Measurements from ENCODE around the gene RNF112. TPM values are rescaled to one million over a fixed set of nuclear protein-coding genes. Genes with fewer than 3 reads are reported as not detected.

Gene RNF112
- total and polyA plus RNA-seq, 2 of the 13 experiments (the other 11 are each of a cell fraction or from before 2014, with no cell fraction given), result 0.05 TPM; not detected in 1

DNA sequence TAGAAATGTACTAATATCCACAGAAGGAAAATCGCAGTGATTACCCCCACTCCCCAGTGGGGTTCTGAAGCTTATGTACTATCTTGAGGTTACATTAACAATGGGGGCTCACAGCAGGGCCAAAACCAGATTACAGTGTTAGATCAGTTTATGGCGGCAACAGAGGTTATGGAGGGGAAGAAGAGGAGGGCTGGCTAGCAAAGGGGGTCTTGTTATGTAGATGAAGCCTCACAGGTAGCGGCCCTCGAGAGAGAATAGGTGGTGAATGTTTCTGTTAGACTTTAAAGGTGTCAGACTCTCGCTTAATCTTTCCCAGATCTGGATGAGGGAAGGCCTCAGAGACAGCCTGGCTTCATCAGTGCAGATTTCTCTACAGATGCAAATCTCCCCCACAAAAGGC is 22.2 kb downstream of the RNF112 start (continued):
- no peak for TF ChIP-seq ZFP90 (CRISPR knock-in tag; IDR thresholded peaks at IDR 0.05; ENCODE audit: borderline replicate concordance)
- TF ChIP-seq, protein P1, sequence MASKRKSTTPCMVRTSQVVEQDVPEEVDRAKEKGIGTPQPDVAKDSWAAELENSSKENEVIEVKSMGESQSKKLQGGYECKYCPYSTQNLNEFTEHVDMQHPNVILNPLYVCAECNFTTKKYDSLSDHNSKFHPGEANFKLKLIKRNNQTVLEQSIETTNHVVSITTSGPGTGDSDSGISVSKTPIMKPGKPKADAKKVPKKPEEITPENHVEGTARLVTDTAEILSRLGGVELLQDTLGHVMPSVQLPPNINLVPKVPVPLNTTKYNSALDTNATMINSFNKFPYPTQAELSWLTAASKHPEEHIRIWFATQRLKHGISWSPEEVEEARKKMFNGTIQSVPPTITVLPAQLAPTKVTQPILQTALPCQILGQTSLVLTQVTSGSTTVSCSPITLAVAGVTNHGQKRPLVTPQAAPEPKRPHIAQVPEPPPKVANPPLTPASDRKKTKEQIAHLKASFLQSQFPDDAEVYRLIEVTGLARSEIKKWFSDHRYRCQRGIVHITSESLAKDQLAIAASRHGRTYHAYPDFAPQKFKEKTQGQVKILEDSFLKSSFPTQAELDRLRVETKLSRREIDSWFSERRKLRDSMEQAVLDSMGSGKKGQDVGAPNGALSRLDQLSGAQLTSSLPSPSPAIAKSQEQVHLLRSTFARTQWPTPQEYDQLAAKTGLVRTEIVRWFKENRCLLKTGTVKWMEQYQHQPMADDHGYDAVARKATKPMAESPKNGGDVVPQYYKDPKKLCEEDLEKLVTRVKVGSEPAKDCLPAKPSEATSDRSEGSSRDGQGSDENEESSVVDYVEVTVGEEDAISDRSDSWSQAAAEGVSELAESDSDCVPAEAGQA (IDR thresholded peaks at IDR 0.05; ENCODE audit: low read depth), result no peak
- TF ChIP-seq, protein P1 (CRISPR knock-in tag; IDR thresholded peaks at IDR 0.05; ENCODE audit: borderline replicate concordance), result no peak

DNA sequence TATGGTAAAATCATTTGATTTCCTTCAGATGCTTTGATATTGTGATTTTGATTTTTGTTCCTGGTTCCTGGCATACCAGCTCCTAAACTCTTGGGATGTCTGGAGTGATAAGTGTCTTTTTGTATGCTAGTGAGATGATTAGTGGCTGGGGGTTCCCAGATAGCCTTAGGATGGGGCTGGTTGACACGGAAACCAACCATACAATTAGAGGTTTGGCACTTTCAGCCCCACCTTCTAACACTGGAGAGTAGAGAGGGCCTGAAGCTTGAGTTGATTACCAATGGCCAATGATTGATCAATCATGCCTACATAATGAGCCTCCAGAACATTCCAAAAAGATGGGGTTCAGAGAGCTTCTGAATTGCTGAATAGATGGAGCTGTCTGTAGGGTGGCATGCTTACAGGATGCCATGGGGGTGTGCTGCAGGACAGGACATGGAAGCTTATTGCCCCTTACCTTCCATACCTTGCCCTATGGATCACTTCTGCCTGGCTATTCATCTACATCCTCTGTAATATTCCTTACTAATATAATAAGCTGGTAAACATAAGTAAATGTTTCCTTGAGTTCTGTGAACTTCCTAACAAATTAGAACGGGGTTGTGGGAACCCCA is 22.8 kb downstream of the RNF112 start:
- Histone ChIP-seq H3K9ac (ENCODE audit: insufficient read depth, low read depth, low read length) (no peak overlapping the region), H3K79me2 (ENCODE audit: insufficient read depth, low read length) (no peaks in the 10 kb centered on the region), H3K4me1 (ENCODE audit: insufficient read depth, low read length) (no peaks in the 10 kb centered on the region), H3K4me2 (ENCODE audit: low read depth, low read length) (no peak overlapping the region), H4K20me1 (ENCODE audit: insufficient read depth, low read length) (no peaks in the 10 kb centered on the region), H3K4me3 (replicated peaks in 1 of 3; ENCODE audit: insufficient read depth in 1 of 3, low read depth in 2 of 3, low read length in 3 of 3) (no peak overlapping the region), H3K36me3 (replicated peaks in 1 of 2; ENCODE audit: control insufficient read depth in 1 of 2, insufficient read depth in 2 of 2, low read length in 2 of 2) (no peaks in the 10 kb centered on the region), H3K27me3 (ENCODE audit: control insufficient read depth in 1 of 2, insufficient read depth in 2 of 2, low read length in 2 of 2) (peaks cover 0 to 10% of the 10 kb centered on the region in 2 experiments; a peak in 3 of 5 replicates), H2AFZ (ENCODE audit: low read length) (no peak overlapping the region), H3K9me3 (ENCODE audit: low read length) (no peaks in the 10 kb centered on the region), H3K27ac (ENCODE audit: extremely low read length, insufficient read depth, low read length) (no peak overlapping the region)
- intact Hi-C loops (cut with micrococcal nuclease; ENCODE audit: unreplicated experiment) (no loop called here), in situ Hi-C loops (cut with HindIII; ENCODE audit: extremely low pct_ligation_motif_present, low pct_unique_long_range_greater_than_20kb) (no loop called here)
- no peak for FAIRE-seq
- no peak for ATAC-seq
- DNase-seq (ENCODE audit: low spot score), result no peak
- CTCF ChIA-PET (ENCODE audit: low intra/inter-chr PET ratio, low total read pairs), result no interaction called here
- TF ChIP-seq, protein P2, sequence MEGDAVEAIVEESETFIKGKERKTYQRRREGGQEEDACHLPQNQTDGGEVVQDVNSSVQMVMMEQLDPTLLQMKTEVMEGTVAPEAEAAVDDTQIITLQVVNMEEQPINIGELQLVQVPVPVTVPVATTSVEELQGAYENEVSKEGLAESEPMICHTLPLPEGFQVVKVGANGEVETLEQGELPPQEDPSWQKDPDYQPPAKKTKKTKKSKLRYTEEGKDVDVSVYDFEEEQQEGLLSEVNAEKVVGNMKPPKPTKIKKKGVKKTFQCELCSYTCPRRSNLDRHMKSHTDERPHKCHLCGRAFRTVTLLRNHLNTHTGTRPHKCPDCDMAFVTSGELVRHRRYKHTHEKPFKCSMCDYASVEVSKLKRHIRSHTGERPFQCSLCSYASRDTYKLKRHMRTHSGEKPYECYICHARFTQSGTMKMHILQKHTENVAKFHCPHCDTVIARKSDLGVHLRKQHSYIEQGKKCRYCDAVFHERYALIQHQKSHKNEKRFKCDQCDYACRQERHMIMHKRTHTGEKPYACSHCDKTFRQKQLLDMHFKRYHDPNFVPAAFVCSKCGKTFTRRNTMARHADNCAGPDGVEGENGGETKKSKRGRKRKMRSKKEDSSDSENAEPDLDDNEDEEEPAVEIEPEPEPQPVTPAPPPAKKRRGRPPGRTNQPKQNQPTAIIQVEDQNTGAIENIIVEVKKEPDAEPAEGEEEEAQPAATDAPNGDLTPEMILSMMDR (CRISPR knock-in tag; IDR thresholded peaks at IDR 0.05), result 0 out of 2 replicates have a peak, but pooled peaks have one; percentile 11
- TF ChIP-seq ZNF30 (CRISPR knock-in tag; IDR thresholded peaks at IDR 0.05), result no peak
- 18% methylated on average over 2 of the region's 2 CpGs for WGBS (ENCODE audit: low lambda C conversion rate)
- no TSS peak for BruUV-seq (replicated peaks)
- POLR2A ChIA-PET, result no interaction called here

Data from HepG2 (cell line).